Measurements from ENCODE around the gene SUPT3H.
"Not testable (repeated sequence)": the region's sequence is repeated elsewhere in the genome, so short reads cannot be mapped to it uniquely, and the experiment has no call there.

The SUPT3H gene

GRCh38 chr6:45054610-45055009 is 323.1 kb downstream of the SUPT3H start:
- no peak for DNase-seq (ENCODE audit: low spot score)

DNA sequence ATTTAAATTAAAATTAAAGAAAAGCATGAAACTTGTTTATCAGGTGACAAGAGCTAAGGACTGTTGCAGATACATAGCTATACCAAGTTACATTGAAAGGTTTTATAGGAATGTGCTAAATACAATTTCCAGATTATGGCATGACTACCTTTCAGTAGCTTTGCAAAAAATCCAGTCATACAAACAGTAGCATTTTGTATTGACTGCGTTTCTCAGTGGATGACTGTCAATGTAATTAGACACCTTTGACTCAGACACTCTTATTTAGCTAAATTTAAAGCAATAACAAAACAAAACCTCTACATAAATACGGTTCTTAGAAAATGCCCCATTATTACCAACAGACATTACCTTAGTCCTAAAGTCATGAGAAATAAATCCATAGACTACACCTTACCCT is 325.4 kb downstream of the SUPT3H start:
- peak; percentile 31 for DNase-seq (ENCODE audit: low spot score)

DNA sequence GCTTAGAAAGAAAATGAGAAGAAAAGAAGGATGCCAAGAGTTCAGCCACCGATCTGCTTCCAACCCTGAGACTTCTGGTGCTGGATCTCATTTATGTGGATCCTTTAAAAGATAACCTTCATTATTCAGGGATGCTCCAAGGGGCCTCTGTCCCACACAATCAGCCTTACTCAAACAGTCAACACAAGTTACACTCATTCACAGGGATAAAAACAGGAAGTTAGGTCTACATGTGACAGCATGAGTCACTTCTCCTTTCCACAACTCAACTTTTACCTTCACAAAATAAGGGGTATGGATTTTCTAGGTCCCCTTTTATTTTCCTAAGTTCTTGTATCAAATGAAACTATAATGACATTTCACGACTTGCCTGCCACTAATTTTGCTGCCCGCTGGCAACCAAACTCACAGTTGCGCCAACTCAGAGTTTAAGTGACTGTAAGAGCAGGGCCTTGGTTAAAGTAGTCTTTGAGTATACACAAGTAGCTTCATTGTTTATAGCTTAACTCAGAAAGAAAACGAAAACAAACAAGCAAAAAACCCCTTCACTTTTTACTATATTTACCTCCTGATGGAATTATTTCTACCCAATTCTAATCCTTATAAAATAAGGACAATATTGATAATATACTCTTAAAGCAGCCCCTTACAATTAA is 328.4 kb downstream of the SUPT3H start:
- DNase-seq (ENCODE audit: low spot score), result peak; percentile 65

DNA sequence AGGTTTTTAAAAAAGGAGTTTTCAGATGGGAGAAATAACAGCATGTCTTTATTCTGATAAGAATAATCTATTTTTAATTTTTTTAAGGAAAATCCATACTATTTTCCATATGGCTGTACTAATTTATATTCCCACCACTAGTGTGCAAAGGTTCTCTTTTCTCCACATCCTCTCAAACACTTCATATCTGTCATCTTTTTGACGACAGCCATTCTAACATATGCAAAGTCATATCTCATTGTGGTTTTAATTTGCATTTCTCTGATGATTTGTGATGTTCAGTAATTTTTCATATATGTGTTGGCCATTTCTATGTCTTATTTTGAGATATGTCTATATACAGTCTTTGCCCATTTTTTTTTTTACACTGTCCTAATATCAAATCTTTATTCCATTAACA is 330.2 kb downstream of the SUPT3H start:
- no peak for DNase-seq (ENCODE audit: low spot score)

DNA sequence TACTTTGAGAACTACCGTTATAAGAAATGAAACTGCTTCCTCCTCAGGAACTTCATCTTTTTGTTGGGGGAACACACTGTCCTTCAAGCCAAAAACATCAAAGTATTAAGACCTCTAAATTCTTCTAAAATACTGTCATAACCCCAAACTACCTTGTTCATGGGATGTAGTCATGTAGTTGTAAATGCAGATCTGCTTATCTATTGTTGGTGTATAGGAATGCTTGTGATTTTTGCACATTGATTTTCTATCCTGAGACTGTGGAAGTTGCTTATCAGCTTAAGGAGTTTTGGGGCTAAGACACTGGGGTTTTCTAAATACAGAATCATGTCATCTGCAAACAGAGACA is 332.5 kb downstream of the SUPT3H start:
- DNase-seq (ENCODE audit: low spot score), result no peak

GRCh38 chr6:45044510-45045252 is 333.1 kb downstream of the SUPT3H start:
- DNase-seq (ENCODE audit: low spot score), result no peak

GRCh38 chr6:45044086-45044485 is 333.6 kb downstream of the SUPT3H start:
- DNase-seq (ENCODE audit: low spot score), result no peak

GRCh38 chr6:45042673-45043072 is 335.1 kb downstream of the SUPT3H start:
- DNase-seq (ENCODE audit: low spot score), result not testable (repeated sequence)

GRCh38 chr6:45038226-45038625 is 339.5 kb downstream of the SUPT3H start:
- DNase-seq (ENCODE audit: low spot score), result no peak

DNA sequence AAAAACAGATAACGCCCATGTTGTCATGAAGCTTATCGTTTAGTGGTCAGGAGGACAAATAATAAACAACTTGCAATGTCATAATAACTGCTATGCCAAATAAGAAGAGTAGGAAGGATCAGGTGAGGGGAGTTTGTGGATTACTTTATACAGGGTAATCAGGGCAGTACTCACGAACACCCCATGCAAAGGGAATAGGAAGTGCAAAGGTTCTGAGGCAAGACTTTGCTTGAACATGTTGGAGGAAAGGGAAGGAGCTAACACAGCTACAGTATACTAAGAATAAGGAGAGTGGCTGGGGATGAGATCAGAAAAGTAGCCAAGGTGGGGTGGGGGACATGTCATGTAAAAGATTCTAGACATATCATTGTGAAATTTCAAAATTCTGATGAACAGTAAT is 341.6 kb downstream of the SUPT3H start:
- no peak for DNase-seq (ENCODE audit: low spot score)

DNA sequence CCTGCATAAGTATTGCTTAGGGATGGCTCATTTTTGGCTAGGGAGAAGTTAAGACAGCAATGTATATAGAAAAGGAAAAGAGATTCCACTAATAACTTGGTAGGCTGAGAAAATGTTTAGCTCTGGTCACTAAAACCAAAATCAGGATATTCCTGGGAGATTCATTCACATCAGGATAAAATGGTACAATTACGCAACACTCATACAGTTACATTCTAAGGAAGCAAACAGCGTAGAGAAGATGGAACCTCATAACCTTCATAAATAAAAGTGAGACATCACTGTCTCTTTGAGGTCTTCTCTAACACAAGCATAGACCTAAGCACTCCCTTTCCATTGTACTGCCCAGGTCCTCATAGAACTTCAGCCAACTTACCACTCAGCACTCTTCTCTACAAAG is 345.3 kb downstream of the SUPT3H start:
- DNase-seq (ENCODE audit: low spot score), result no peak

DNA sequence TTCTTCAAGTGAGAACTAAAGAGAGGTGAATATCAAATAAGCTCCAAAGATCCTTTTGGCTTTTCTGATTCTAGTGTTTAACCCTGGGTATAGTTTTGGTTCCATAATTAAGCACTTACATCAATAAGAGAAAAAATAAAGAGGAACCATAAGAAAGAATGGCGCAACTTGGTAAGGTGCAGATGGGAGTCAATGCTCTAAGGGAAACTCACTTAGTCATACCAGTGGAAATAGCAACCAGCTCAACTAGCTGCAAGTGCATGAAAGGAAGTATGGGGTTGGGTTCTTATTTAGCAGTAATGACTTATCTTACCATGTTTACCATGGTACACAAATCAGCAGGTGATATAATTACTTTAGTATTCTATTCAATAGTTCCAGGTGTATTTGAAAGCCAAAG is 346.1 kb downstream of the SUPT3H start:
- no peak for DNase-seq (ENCODE audit: low spot score)

DNA sequence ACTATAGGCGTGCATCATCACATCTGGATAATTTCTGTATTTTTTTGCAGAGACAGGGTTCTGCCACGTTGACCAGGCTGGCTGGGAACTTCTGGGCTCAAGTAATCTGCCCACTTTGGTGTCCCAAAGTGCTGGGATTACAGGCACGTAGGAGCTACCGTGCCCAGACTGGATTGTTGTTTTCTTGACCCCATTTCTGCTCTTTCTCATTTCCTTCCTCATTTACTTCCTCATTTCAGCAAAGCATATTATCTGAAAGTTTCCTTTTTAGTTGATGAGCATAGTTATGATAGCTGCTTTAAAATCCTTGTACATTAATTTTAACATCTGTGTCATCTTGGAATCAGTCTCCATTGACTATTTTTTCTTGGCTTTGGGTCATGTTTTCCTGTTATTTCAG is 350.6 kb downstream of the SUPT3H start:
- DNase-seq (ENCODE audit: low spot score), result no peak

DNA sequence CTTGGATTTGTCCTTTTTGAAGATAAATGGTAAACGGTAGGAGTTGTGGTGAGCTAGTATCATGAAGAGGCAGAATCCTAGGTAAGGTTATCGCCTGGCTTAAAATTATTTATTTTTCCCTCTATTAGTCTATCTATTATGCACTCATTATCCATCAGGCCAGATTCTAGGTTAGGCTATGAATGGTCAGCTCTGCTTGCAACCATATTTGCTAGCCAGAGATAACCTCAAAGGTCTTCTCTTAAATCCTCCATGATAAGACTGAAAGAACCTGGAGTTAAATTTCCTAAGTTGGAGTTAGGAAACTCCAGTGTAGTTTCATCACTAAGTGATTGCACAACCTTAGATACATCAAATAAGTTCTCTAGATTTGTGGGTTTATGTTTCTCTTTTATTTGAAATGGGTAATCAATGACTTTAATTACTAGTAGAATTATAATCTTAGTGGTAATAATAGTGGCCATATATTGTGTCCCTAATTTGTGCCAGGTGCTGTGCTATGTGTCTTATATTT is 351.7 kb downstream of the SUPT3H start:
- DNase-seq (ENCODE audit: low spot score), result no peak

GRCh38 chr6:45024610-45025009 is 353.1 kb downstream of the SUPT3H start:
- DNase-seq (ENCODE audit: low spot score), result no peak

DNA sequence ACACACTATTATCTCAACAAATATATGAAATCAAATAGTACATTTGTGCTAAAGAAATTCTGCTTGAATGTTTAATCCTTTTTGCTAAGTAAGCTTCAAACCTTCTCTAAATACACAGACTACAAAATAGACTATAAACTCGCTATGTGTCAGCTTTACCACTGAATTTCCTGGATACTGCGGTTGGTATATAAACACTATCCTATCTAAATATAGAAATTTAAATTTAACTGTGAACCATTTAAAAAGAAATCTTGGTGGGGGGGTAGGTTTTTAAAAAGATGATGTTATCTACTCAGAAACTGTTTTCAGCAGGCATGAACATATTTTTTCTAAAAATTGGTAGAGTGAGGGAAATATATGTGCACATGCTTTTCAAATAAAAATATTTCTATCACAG is 356.1 kb downstream of the SUPT3H start:
- no peak for DNase-seq (ENCODE audit: low spot score)

DNA sequence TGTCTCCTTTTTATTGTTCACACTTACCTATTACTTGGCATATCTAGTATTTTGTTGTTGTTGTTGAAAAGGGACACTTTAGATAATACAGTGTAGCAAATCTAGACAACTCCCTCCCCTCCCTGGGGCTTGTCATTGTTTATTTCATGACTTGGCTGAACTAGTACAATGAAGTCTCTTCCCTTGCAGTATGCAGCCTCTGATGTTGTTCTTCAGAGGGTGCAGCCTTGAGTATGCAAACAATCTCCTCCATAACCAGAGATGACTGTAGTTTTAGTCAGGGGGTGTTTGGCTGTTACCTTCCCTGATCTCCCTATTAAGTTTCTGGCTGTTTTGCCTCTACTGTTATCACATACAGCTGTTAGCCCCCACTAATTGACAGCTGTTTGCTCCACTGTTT is 365.0 kb downstream of the SUPT3H start:
- no peak for DNase-seq (ENCODE audit: low spot score)

DNA sequence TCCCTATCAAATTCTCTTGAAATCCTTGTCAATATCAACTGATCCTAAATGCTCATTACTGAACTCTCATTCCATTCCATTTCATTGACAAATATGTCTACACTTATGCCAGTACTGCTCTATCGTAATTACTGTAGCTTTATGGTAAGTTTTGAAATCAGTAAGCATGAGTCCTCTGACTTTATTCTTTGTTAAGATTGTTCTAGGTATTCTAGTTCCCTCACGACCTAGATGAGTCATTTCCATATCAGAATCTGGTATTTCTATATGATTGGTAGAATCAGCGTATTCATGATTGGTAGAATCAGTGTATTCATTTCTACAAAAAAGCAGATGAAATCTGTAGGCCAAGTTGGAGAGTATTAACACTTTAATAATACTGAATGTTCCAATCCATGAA is 368.2 kb downstream of the SUPT3H start:
- DNase-seq (ENCODE audit: low spot score), result no peak

GRCh38 chr6:45006893-45007292 is 370.8 kb downstream of the SUPT3H start:
- DNase-seq (ENCODE audit: low spot score), result no peak

DNA sequence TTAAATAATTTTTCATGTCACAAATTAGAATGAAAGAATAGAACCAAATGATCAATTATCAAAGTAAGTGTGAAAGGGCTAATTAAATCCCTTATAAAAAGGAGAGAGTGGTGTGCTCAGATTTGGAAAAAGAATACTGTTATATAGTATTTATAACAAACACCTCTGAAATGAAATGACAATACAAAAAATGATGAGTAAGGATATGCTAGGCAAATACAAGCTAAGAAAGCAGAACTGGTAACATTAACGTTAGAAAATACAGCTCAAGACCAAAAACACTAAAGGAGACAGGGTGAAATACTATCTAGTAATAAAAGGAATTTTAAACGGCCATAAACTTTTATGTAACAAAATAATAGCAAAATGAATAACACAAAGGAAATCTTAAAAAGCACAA is 373.8 kb downstream of the SUPT3H start:
- no peak for DNase-seq (ENCODE audit: low spot score)

- DNase-seq (ENCODE audit: low spot score), result no peak
Observed at GRCh38 chr6:45003387-45003786, 374.3 kb downstream of the SUPT3H start.

GRCh38 chr6:45002390-45003105 is 375.2 kb downstream of the SUPT3H start:
- DNase-seq (ENCODE audit: low spot score), result no peak

DNA sequence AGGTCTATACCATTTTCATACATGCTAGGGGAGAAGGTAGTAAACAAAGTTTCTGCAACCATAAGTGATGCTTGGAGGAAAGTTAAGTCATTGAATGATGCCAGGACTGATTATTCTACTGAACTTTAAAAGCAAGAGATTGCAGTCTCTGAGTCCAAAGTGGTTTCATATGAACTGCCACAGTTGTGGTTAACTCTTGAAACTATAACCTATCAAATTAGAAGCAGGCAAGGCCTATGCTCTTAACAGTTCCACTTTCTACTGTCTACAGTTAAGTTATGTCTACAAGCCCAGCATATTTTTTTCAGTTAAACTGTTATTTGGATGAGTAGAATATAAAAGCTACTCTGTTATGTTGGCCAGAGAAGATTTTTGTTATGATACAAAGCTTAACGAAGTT is 376.1 kb downstream of the SUPT3H start:
- no peak for DNase-seq (ENCODE audit: low spot score)
